ENCODE results near the gene EMID1. TPM values are rescaled to one million over a fixed set of nuclear protein-coding genes. Genes with fewer than 3 reads are reported as not detected.
A peak's percentile ranks its signal among the peaks of the same experiment; 100 is the strongest.

Gene EMID1
- total RNA-seq, 4 donors from 2014 or later: 0.33 to 1.8 TPM; not detected in 2

GRCh38 chr22:29267858-29268510, 62.3 kb downstream of the EMID1 start, which contains the start of the genes EWSR1 and RHBDD3:
EWSR1 (plus strand) TSS chr22:29268268; CDS start chr22:29268337, 69 bp downstream.
RHBDD3 (minus strand) TSS chr22:29267981; CDS start chr22:29265626, 2,355 bp downstream.
- no peaks in the 10 kb centered on the region for H3K9me3 ChIP-seq
- peak; percentile 95 to 97 for DNase-seq
- peaks cover 0 to 17% of the 10 kb centered on the region in 2 donors for H3K36me3 ChIP-seq
- intact Hi-C loops (cut with DNase I; ENCODE audit: low total_unique reads) (loop anchor here (1.0 to 5.0 kb wide), 5 partner anchors 38 to 1346 kb away; partner anchors contain the start of genes GAS2L1, KREMEN1 and NF2), in situ Hi-C loops (cut with MboI; ENCODE audit: low sequenced_read_pairs in 4 of 4) (no loop called here)
- peaks cover 49 to 57% of the 10 kb centered on the region in 2 donors for H3K4me1 ChIP-seq
- no peaks in the 10 kb centered on the region for H3K27me3 ChIP-seq
- ATAC-seq: peak; percentile 92 to 93
- TF ChIP-seq, protein P1, sequence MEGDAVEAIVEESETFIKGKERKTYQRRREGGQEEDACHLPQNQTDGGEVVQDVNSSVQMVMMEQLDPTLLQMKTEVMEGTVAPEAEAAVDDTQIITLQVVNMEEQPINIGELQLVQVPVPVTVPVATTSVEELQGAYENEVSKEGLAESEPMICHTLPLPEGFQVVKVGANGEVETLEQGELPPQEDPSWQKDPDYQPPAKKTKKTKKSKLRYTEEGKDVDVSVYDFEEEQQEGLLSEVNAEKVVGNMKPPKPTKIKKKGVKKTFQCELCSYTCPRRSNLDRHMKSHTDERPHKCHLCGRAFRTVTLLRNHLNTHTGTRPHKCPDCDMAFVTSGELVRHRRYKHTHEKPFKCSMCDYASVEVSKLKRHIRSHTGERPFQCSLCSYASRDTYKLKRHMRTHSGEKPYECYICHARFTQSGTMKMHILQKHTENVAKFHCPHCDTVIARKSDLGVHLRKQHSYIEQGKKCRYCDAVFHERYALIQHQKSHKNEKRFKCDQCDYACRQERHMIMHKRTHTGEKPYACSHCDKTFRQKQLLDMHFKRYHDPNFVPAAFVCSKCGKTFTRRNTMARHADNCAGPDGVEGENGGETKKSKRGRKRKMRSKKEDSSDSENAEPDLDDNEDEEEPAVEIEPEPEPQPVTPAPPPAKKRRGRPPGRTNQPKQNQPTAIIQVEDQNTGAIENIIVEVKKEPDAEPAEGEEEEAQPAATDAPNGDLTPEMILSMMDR (IDR thresholded peaks at IDR 0.05 in 4 of 5, conservative IDR thresholded peaks at IDR 0.05 in 1 of 5): peak in 2 of 5 experiments; percentile 28 to 29
- peak; percentile 85 to 89 for TF ChIP-seq POLR2A (IDR thresholded peaks at IDR 0.05)
- peak within 1 kb of the TSS; percentile 97 to 100 (median 98) for H3K27ac ChIP-seq
- H3K4me3 ChIP-seq: peak within 1 kb of the TSS; percentile 83 to 97 (median 94)

- H3K9me3 ChIP-seq: no peaks in the 10 kb centered on the region
- intact Hi-C loops (cut with DNase I; ENCODE audit: low total_unique reads) (loop anchor here (1.0 to 5.0 kb wide), 5 partner anchors 38 to 1346 kb away; partner anchors contain the start of genes GAS2L1, KREMEN1 and NF2), in situ Hi-C loops (cut with MboI; ENCODE audit: low sequenced_read_pairs in 4 of 4) (no loop called here)
- DNase-seq (peak in 1 of 2 donors; percentile 59), ATAC-seq (peak; percentile 55 to 59)
- TF ChIP-seq POLR2A (IDR thresholded peaks at IDR 0.05): peak; percentile 1 to 10
- TF ChIP-seq, protein P1 (IDR thresholded peaks at IDR 0.05 in 4 of 5, conservative IDR thresholded peaks at IDR 0.05 in 1 of 5): no peak
- H3K36me3 ChIP-seq: peaks cover 0 to 24% of the 10 kb centered on the region in 2 donors
- peak overlapping the region; percentile 97 to 100 (median 98) for H3K27ac ChIP-seq
- peaks cover 54 to 62% of the 10 kb centered on the region in 2 donors for H3K4me1 ChIP-seq
- peak overlapping the region; percentile 83 to 97 (median 94) for H3K4me3 ChIP-seq
- no peaks in the 10 kb centered on the region for H3K27me3 ChIP-seq
Measured at GRCh38 chr22:29268511-29269229, 63.0 kb downstream of the EMID1 start.

GRCh38 chr22:29269230-29269604, 63.5 kb downstream of the EMID1 start:
- no peak for ATAC-seq
- Histone ChIP-seq H3K4me3 (peak overlapping the region; percentile 83 to 97 (median 94)), H3K4me1 (peaks cover 59 to 64% of the 10 kb centered on the region in 2 donors), H3K27ac (peak overlapping the region; percentile 97 to 100 (median 98)), H3K27me3 (no peaks in the 10 kb centered on the region), H3K9me3 (no peaks in the 10 kb centered on the region), H3K36me3 (peaks cover 0 to 29% of the 10 kb centered on the region in 2 donors)
- in situ Hi-C loops (cut with MboI; ENCODE audit: low sequenced_read_pairs in 4 of 4): no loop called here
- intact Hi-C loops (cut with DNase I; ENCODE audit: low total_unique reads): loop anchor here (2.0 to 5.0 kb wide), 4 partner anchors 197 to 1347 kb away; partner anchors contain the start of genes KREMEN1 and NF2
- TF ChIP-seq, protein P1 (IDR thresholded peaks at IDR 0.05 in 4 of 5, conservative IDR thresholded peaks at IDR 0.05 in 1 of 5): no peak
- TF ChIP-seq POLR2A (IDR thresholded peaks at IDR 0.05): no peak
- no peak for DNase-seq

GRCh38 chr22:29269731-29270474, 64.2 kb downstream of the EMID1 start:
- peak overlapping the region; percentile 97 to 100 (median 98) for H3K27ac ChIP-seq
- peak overlapping the region; percentile 83 to 97 (median 94) for H3K4me3 ChIP-seq
- in situ Hi-C loops (cut with MboI; ENCODE audit: low sequenced_read_pairs in 4 of 4) (no loop called here), intact Hi-C loops (cut with DNase I; ENCODE audit: low total_unique reads) (loop anchor here (2.0 to 5.0 kb wide), 4 partner anchors 198 to 1348 kb away; partner anchors contain the start of genes KREMEN1 and NF2)
- peaks cover 0 to 36% of the 10 kb centered on the region in 2 donors for H3K36me3 ChIP-seq
- no peak for TF ChIP-seq POLR2A (IDR thresholded peaks at IDR 0.05)
- TF ChIP-seq, protein P1 (IDR thresholded peaks at IDR 0.05 in 4 of 5, conservative IDR thresholded peaks at IDR 0.05 in 1 of 5): no peak
- H3K9me3 ChIP-seq: no peaks in the 10 kb centered on the region
- DNase-seq (no peak), ATAC-seq (no peak)
- no peaks in the 10 kb centered on the region for H3K27me3 ChIP-seq
- peaks cover 66 to 69% of the 10 kb centered on the region in 2 donors for H3K4me1 ChIP-seq
